GM10266 (cell line): ENCODE data around the gene SLC12A2.

Experiments used
- DNase-seq: peaks from one replicate; pipeline ENCODE4 v3.0.0; 2012; ENCODE audit errors: extremely low spot score
- CTCF ChIP-seq: IDR thresholded peaks from 2 replicates; pipeline ENCODE4 v1.5.1; 2012; ENCODE audit warnings: mild to moderate bottlenecking, low read depth; ENCODE audit not compliant: control insufficient read depth, insufficient read depth; ENCODE audit errors: missing control alignments

The SLC12A2 gene

GRCh38 chr5:128158342-128158741 is 74.8 kb downstream of the SLC12A2 start:
- TF ChIP-seq CTCF: no peak
- no peak for DNase-seq

- TF ChIP-seq CTCF: no peak
- DNase-seq: no peak
These were observed 80.4 kb downstream of the SLC12A2 start for GRCh38 chr5:128163991-128164390.

- TF ChIP-seq CTCF: no peak
- no peak for DNase-seq
These were observed 85.9 kb downstream of the SLC12A2 start for GRCh38 chr5:128169401-128170017.

- TF ChIP-seq CTCF: no peak
- DNase-seq: no peak
These were observed 88.5 kb downstream of the SLC12A2 start for GRCh38 chr5:128172102-128172501.

DNA sequence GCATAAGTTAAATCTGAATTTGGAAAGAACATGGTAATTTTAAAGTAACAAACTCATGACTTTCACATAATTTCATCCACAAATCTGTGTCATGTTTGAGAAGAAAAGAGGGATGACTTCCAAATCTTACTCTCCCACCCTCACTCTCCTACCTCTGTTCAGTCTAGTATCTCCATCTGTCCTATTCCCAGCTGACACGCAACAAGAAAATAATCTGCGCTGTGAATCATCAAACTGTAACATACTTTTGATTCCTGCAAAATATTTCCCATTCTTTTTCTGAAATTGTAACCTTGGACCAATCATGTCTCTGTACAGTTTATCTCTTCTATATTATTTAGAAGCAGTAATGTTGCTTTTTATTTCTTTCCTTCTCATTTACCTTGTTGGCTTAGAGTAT is 91.4 kb downstream of the SLC12A2 start:
- no peak for TF ChIP-seq CTCF

DNA sequence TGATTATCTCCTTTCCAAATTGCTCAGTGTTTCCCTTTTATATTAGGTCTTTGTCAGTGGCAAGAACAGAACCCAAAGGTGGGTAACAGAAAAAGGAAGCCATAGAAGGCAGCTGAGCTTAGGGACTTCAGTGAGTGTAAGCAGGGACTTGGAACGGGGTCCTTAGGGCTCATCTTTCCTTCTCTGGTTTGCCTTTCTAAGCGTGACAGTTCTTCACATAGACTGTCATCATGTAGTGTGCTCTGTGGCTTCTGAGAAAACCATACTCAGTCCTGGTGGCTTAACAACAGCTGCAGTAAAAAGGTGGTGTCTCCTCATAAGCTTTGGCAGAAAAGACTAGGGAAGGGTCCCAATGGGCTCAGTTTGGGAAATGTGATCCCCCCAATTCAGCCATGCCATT is 108.8 kb downstream of the SLC12A2 start:
- no peak for TF ChIP-seq CTCF
- DNase-seq: no peak

More for the DNA sequence above, 91.4 kb downstream of the SLC12A2 start:
- DNase-seq: no peak

- no peak for DNase-seq
These were observed 110.3 kb downstream of the SLC12A2 start for GRCh38 chr5:128193665-128194390.

More at GRCh38 chr5:128193665-128194390, 110.3 kb downstream of the SLC12A2 start:
- TF ChIP-seq CTCF: no peak
